Left colon (tissue), 2 donors: Measurements from ENCODE around the gene WDR26. TPM values are rescaled to one million over a fixed set of nuclear protein-coding genes. Genes with fewer than 3 reads are reported as not detected.
"Not testable (repeated sequence)": the region's sequence is repeated elsewhere in the genome, so short reads cannot be mapped to it uniquely, and the experiment has no call there.

ENCODE experiments used
- ATAC-seq: fragments of 200-7000 bp; cut with Tn5 transposase; one replicate; pipeline ENCODE4 v1.9.1; 2020; ENCODE audit warnings: mild to moderate bottlenecking, moderate library complexity
- DNase-seq, 2 donors: peaks; one replicate each; pipeline ENCODE4 v3.0.0-alpha.2; 2020
- intact Hi-C, 2 donors: fragments of 100-400 bp; cut with DNase I in 1 of 2; cut with micrococcal nuclease in 1 of 2; formaldehyde crosslinking; loops; one replicate each; pipeline versions ENCODE4 v1.11.2 to v1.14.0; 2022; cut with DNase I, micrococcal nuclease
- total RNA-seq, 2 donors: library from RNA; stranded (reverse); fragmentation: NEBNext Ultra II Directional; extraction: Animal tissue kit (Norgen Biotek cat#: 25700); gene quantifications; one replicate each; pipeline ENCODE4 v1.2.1, GENCODE V29; 2021
- donor health status: DM: no; HTN: no; CAD: no.
- donor health status: DM: yes; HTN: yes; CAD: no.

The WDR26 gene
- total RNA-seq, 2 donors from 2014 or later: 62.1 to 64.4 TPM

GRCh38 chr1:224438989-224439388, 4.4 kb upstream of the WDR26 start:
- no peak for DNase-seq
- no peak for ATAC-seq
- intact Hi-C loops: no loop called here

- ATAC-seq (peak; percentile 60), DNase-seq (no peak)
- intact Hi-C loops: no loop called here
These were observed 1.4 kb upstream of the WDR26 start for GRCh38 chr1:224435999-224436398.

GRCh38 chr1:224435318-224435763, 744 bp upstream of the WDR26 start:
- no peak for DNase-seq
- intact Hi-C loops: no loop called here
- peak; percentile 44 for ATAC-seq

- intact Hi-C loops: no loop called here
- DNase-seq: peak; percentile 41 to 53
- ATAC-seq: peak; percentile 25
These were observed 610 bp downstream of the WDR26 start for GRCh38 chr1:224433701-224434672.

- intact Hi-C loops: no loop called here
- peak in 1 of 2 donors; percentile 39 for DNase-seq
- peak; percentile 13 for ATAC-seq
These were observed 1.4 kb downstream of the WDR26 start for GRCh38 chr1:224433041-224433691.

GRCh38 chr1:224432672-224433040, 1.9 kb downstream of the WDR26 start:
- DNase-seq (no peak), ATAC-seq (no peak)
- intact Hi-C loops: no loop called here

- DNase-seq (no peak), ATAC-seq (no peak)
- intact Hi-C loops: no loop called here
These were observed 2.5 kb downstream of the WDR26 start for GRCh38 chr1:224432146-224432545.

- DNase-seq: no peak
- intact Hi-C loops: no loop called here
These were observed 2.9 kb downstream of the WDR26 start for GRCh38 chr1:224431726-224432125.

GRCh38 chr1:224430511-224431113, 4.0 kb downstream of the WDR26 start:
- DNase-seq (no peak), ATAC-seq (no peak)
- intact Hi-C loops: no loop called here

More at GRCh38 chr1:224431726-224432125, 2.9 kb downstream of the WDR26 start:
- no peak for ATAC-seq

GRCh38 chr1:224429616-224430326, 4.8 kb downstream of the WDR26 start:
- no peak for DNase-seq
- intact Hi-C loops: no loop called here
- ATAC-seq: no peak

- ATAC-seq, intact Hi-C loops, DNase-seq: not testable (repeated sequence)
These were observed 5.9 kb downstream of the WDR26 start for GRCh38 chr1:224428713-224429112.

- ATAC-seq (no peak), DNase-seq (no peak)
- intact Hi-C loops: no loop called here
These were observed 7.3 kb downstream of the WDR26 start for GRCh38 chr1:224427346-224427745.

- intact Hi-C loops, ATAC-seq, DNase-seq: not testable (repeated sequence)
These were observed 7.7 kb downstream of the WDR26 start for GRCh38 chr1:224426869-224427268.

- DNase-seq: no peak
These were observed 9.2 kb downstream of the WDR26 start for GRCh38 chr1:224425279-224425884.

GRCh38 chr1:224420106-224420505, 14.5 kb downstream of the WDR26 start:
- no peak for DNase-seq
- intact Hi-C loops: no loop called here
- peak; percentile 24 for ATAC-seq

More at GRCh38 chr1:224425279-224425884, 9.2 kb downstream of the WDR26 start:
- no peak for ATAC-seq
- intact Hi-C loops: no loop called here

- ATAC-seq: no peak
- DNase-seq: no peak
- intact Hi-C loops: no loop called here
These were observed 22.8 kb downstream of the WDR26 start for GRCh38 chr1:224411766-224412165.

GRCh38 chr1:224408294-224408590, 26.4 kb downstream of the WDR26 start:
- ATAC-seq: no peak
- DNase-seq: no peak
- intact Hi-C loops: no loop called here

- ATAC-seq (no peak), DNase-seq (no peak)
- intact Hi-C loops: no loop called here
These were observed 26.9 kb downstream of the WDR26 start for GRCh38 chr1:224407571-224408293.
